H9 (cell line): ENCODE results near the gene UBE2E1. TPM values are rescaled to one million over a fixed set of nuclear protein-coding genes. Genes with fewer than 3 reads are reported as not detected.

Experiments
- DNase-seq: peaks from one replicate; pipeline ENCODE4 v3.0.0-alpha.2; 2017
- H2AFZ ChIP-seq: one replicate; pipeline ENCODE4 v1.6.1; 2013; ENCODE audit warnings: mild to moderate bottlenecking, low read length, control low read depth, moderate library complexity
- H2AK5ac ChIP-seq: 2 replicates; pipeline ENCODE4 v1.6.1; 2013; ENCODE audit warnings: low read length, control low read depth, mixed read lengths; ENCODE audit not compliant: insufficient read length
- H2BK120ac ChIP-seq: one replicate; pipeline ENCODE4 v1.6.1; 2013; ENCODE audit warnings: low read depth, mild to moderate bottlenecking, low read length, control low read depth, inconsistent platforms; ENCODE audit not compliant: poor library complexity, severe bottlenecking
- H2BK12ac ChIP-seq: 2 replicates; pipeline ENCODE4 v1.6.1; 2013; ENCODE audit warnings: low read length, control low read depth, mixed read lengths, low read depth; ENCODE audit not compliant: insufficient read length
- H2BK15ac ChIP-seq: 2 replicates; pipeline ENCODE4 v1.6.1; 2013; ENCODE audit warnings: low read depth, low read length, control low read depth
- H2BK20ac ChIP-seq: one replicate; pipeline ENCODE4 v1.6.1; 2013; ENCODE audit warnings: low read depth, mild to moderate bottlenecking, low read length, control low read depth, inconsistent platforms; ENCODE audit not compliant: poor library complexity, severe bottlenecking
- H2BK5ac ChIP-seq: 2 replicates; pipeline ENCODE4 v1.6.1; 2013; ENCODE audit warnings: low read length, control low read depth, mixed read lengths; ENCODE audit not compliant: insufficient read length
- H3K14ac ChIP-seq: 2 replicates; pipeline ENCODE4 v1.6.1; 2013; ENCODE audit warnings: low read length, control low read depth; ENCODE audit not compliant: insufficient read depth
- H3K18ac ChIP-seq: 2 replicates; pipeline ENCODE4 v1.6.1; 2013; ENCODE audit warnings: low read depth, mild to moderate bottlenecking, mixed read lengths, low read length, control low read depth; ENCODE audit not compliant: insufficient read length
- H3K23ac ChIP-seq: 2 replicates; pipeline ENCODE4 v1.6.1; 2013; ENCODE audit warnings: low read length, control low read depth, mixed read lengths, low read depth; ENCODE audit not compliant: insufficient read length
- H3K23me2 ChIP-seq: 2 replicates; pipeline ENCODE4 v1.6.1; 2013; ENCODE audit warnings: low read depth, mild to moderate bottlenecking, mixed read lengths, low read length, control low read depth; ENCODE audit not compliant: insufficient read length, poor library complexity, severe bottlenecking
- H3K27ac ChIP-seq: 2 replicates; pipeline ENCODE4 v1.5.1; 2013; ENCODE audit warnings: low read length, control low read depth, mixed read lengths, low read depth; ENCODE audit not compliant: insufficient read length
- H3K27me3 ChIP-seq: 2 replicates; pipeline ENCODE4 v1.6.1; 2013; ENCODE audit warnings: low read length, control low read depth, inconsistent platforms; ENCODE audit not compliant: insufficient read depth
- H3K4ac ChIP-seq: 2 replicates; pipeline ENCODE4 v1.6.1; 2013; ENCODE audit warnings: low read depth, mild to moderate bottlenecking, control low read depth, inconsistent platforms, low read length, moderate library complexity
- H3K4me1 ChIP-seq: 2 replicates; pipeline ENCODE4 v1.6.1; 2013; ENCODE audit warnings: low read length, control low read depth, inconsistent platforms; ENCODE audit not compliant: insufficient read depth
- H3K4me2 ChIP-seq: 2 replicates; pipeline ENCODE4 v1.6.1; 2013; ENCODE audit warnings: low read length, control low read depth, mixed read lengths; ENCODE audit not compliant: insufficient read length, insufficient read depth
- H3K56ac ChIP-seq: 2 replicates; pipeline ENCODE4 v1.6.1; 2013; ENCODE audit warnings: low read depth, mild to moderate bottlenecking, mixed read lengths, low read length, control low read depth; ENCODE audit not compliant: insufficient read length
- H3K79me1 ChIP-seq: 2 replicates; pipeline ENCODE4 v1.6.1; 2013; ENCODE audit warnings: low read depth, mild to moderate bottlenecking, moderate library complexity, low read length, control low read depth, inconsistent platforms; ENCODE audit not compliant: insufficient read depth, poor library complexity, severe bottlenecking
- H3K79me2 ChIP-seq: 2 replicates; pipeline ENCODE4 v1.6.1; 2013; ENCODE audit warnings: low read length, control low read depth, inconsistent platforms; ENCODE audit not compliant: insufficient read depth
- H3K9ac ChIP-seq: 2 replicates; pipeline ENCODE4 v1.6.1; 2013; ENCODE audit warnings: low read length, control low read depth, mixed read lengths; ENCODE audit not compliant: insufficient read length; ENCODE audit errors: extremely low read depth
- H3K9me3 ChIP-seq: one replicate; pipeline ENCODE4 v1.6.1; 2013; ENCODE audit warnings: low read depth, low read length, inconsistent platforms; ENCODE audit not compliant: control insufficient read depth
- H3T11ph ChIP-seq: one replicate; pipeline ENCODE4 v1.6.1; 2013; ENCODE audit warnings: mild to moderate bottlenecking, low read length, control low read depth, inconsistent platforms
- H4K20me1 ChIP-seq: one replicate; pipeline ENCODE4 v1.6.1; 2013; ENCODE audit not compliant: control insufficient read depth, insufficient read length, insufficient read depth
- H4K5ac ChIP-seq: 2 replicates; pipeline ENCODE4 v1.6.1; 2013; ENCODE audit warnings: low read depth, mild to moderate bottlenecking, mixed read lengths, low read length, control low read depth; ENCODE audit not compliant: insufficient read length
- H4K8ac ChIP-seq: replicated peaks from 2 replicates; pipeline ENCODE4 v1.6.1; 2013; ENCODE audit warnings: low read length, control low read depth, mixed read lengths, low read depth; ENCODE audit not compliant: insufficient read length
- H4K91ac ChIP-seq: 2 replicates; pipeline ENCODE4 v1.6.1; 2013; ENCODE audit warnings: low read depth, mild to moderate bottlenecking, moderate library complexity, mixed read lengths, low read length, control low read depth; ENCODE audit not compliant: insufficient read length
- H3K27ac Mint-ChIP-seq, 3 experiments: 2 replicates in 2 of 3; 3 replicates in 1 of 3; pipeline ENCODE4 v1.8.0; 2020 to 2021; ENCODE audit warnings: mixed read lengths in 3 of 3, mild to moderate bottlenecking in 1 of 3, moderate library complexity in 1 of 3
- H3K27me3 Mint-ChIP-seq: 2 replicates; pipeline ENCODE4 v1.8.0; 2021; ENCODE audit warnings: low read depth, mild to moderate bottlenecking, moderate library complexity, mixed read lengths
- H3K36me3 Mint-ChIP-seq, 3 experiments: 2 replicates in 2 of 3; 3 replicates in 1 of 3; pipeline ENCODE4 v1.8.0; 2020 to 2021; ENCODE audit warnings: low read depth in 3 of 3, mixed read lengths in 3 of 3; ENCODE audit not compliant: insufficient read depth in 1 of 3
- H3K4me1 Mint-ChIP-seq, 2 experiments: 2 replicates each; pipeline ENCODE4 v1.8.0; 2020; ENCODE audit warnings: mixed read lengths in 2 of 2
- H3K4me3 Mint-ChIP-seq, 2 experiments: 2 replicates in 1 of 2; 3 replicates in 1 of 2; pipeline ENCODE4 v1.8.0; 2020 to 2021; ENCODE audit warnings: mild to moderate bottlenecking in 2 of 2, mixed read lengths in 2 of 2, moderate library complexity in 1 of 2
- H3K9me3 Mint-ChIP-seq, 2 experiments: 2 replicates in 1 of 2; 3 replicates in 1 of 2; pipeline ENCODE4 v1.8.0; 2020; ENCODE audit warnings: mild to moderate bottlenecking in 2 of 2, mixed read lengths in 2 of 2, moderate library complexity in 1 of 2
- CTCF ChIP-seq: fragments of 200-600 bp; sonication (generic); conservative IDR thresholded peaks from 3 replicates; pipeline ENCODE4 v1.8.0; 2021; ENCODE audit warnings: antibody characterized with exemption, mild to moderate bottlenecking
- WGBS: extraction: QIAGEN DNeasy Blood & Tissue Kit; methylation state at CpG from one replicate; pipeline ENCODE4 v1.1.7; 2013; ENCODE audit warnings: missing lambda C conversion rate, low lambda C conversion rate, mixed read lengths; ENCODE audit not compliant: insufficient read length; ENCODE audit errors: extremely low coverage; 5-methylcytosine and 5-hydroxymethylcytosine counted together
- total RNA-seq: library from RNA; stranded (reverse); gene quantifications from 2 replicates; pipeline ENCODE4 v1.2.1, GENCODE V29; 2021

UBE2E1 gene
- total RNA-seq, 1 experiment from 2014 or later = 142 TPM

- no peak overlapping the region for H2AK5ac ChIP-seq
- Mint-ChIP-seq H3K9me3 (no peaks in the 10 kb centered on the region), H3K27me3 (no peaks in the 10 kb centered on the region; the same call in 1 of the 2 replicates), H3K4me1 (peaks cover 3 to 9% of the 10 kb centered on the region in 2 experiments; a peak in 3 of 4 replicates), H3K36me3 (no peaks in the 10 kb centered on the region), H3K27ac (no peak overlapping the region), H3K4me3 (no peak overlapping the region)
- no peaks in the 10 kb centered on the region for H4K20me1 ChIP-seq
- H2BK15ac ChIP-seq = no peak overlapping the region
- H3K56ac ChIP-seq = no peak overlapping the region
- no peaks in the 10 kb centered on the region for H3K9me3 ChIP-seq
- no peak overlapping the region for H2BK12ac ChIP-seq
- H3K9ac ChIP-seq = no peak overlapping the region
- no peaks in the 10 kb centered on the region for H3K79me1 ChIP-seq
- no peaks in the 10 kb centered on the region; the same call in 1 of the 2 replicates for H3K4me1 ChIP-seq
- no peaks in the 10 kb centered on the region for H3K23me2 ChIP-seq
- no peak overlapping the region for H3K14ac ChIP-seq
- no peak overlapping the region for H4K91ac ChIP-seq
- H2AFZ ChIP-seq = no peak overlapping the region
- H3K27ac ChIP-seq = no peak overlapping the region
- H3K18ac ChIP-seq = no peak overlapping the region
- no peak overlapping the region for H4K5ac ChIP-seq
- no peaks in the 10 kb centered on the region for H3K27me3 ChIP-seq
- H2BK120ac ChIP-seq = no peak overlapping the region
- no peak overlapping the region for H2BK5ac ChIP-seq
- H3T11ph ChIP-seq = no peak overlapping the region
- H3K4me2 ChIP-seq = no peak overlapping the region
- no peak for DNase-seq
- H3K79me2 ChIP-seq = no peaks in the 10 kb centered on the region
- no CpG with 5 or more reads among the region's 6 CpGs for WGBS
- H3K4ac ChIP-seq = no peak overlapping the region
- H4K8ac ChIP-seq = no peak overlapping the region
- H2BK20ac ChIP-seq = no peak overlapping the region
- no peak for TF ChIP-seq CTCF
- H3K23ac ChIP-seq = no peak overlapping the region
Measured at GRCh38 chr3:23785097-23785645, 20.6 kb upstream of the UBE2E1 start.
